Ammon's horn (tissue), 1 donor: ENCODE measurements around the gene KMT2C.
"Not testable (repeated sequence)": the region's sequence is repeated elsewhere in the genome, so short reads cannot be mapped to it uniquely, and the experiment has no call there.

Experiments used
- DNase-seq: peaks from one replicate; pipeline ENCODE4 v3.0.0-alpha.2; 2016; ENCODE audit warnings: low spot score

The KMT2C gene

GRCh38 chr7:152402384-152403250 is 33.2 kb downstream of the KMT2C start:
- no peak for DNase-seq

GRCh38 chr7:152399344-152399743 is 36.5 kb downstream of the KMT2C start:
- DNase-seq: no peak

GRCh38 chr7:152395112-152395511 is 40.7 kb downstream of the KMT2C start:
- no peak for DNase-seq

GRCh38 chr7:152394214-152394613 is 41.6 kb downstream of the KMT2C start:
- not testable (repeated sequence) for DNase-seq

GRCh38 chr7:152392254-152392653 is 43.5 kb downstream of the KMT2C start:
- DNase-seq: no peak

GRCh38 chr7:152386136-152386764 is 49.6 kb downstream of the KMT2C start:
- DNase-seq: not testable (repeated sequence)

GRCh38 chr7:152384235-152385200 is 51.3 kb downstream of the KMT2C start:
- DNase-seq: not testable (repeated sequence)

GRCh38 chr7:152383341-152384234 is 52.2 kb downstream of the KMT2C start:
- no peak for DNase-seq

GRCh38 chr7:152382244-152382643 is 53.6 kb downstream of the KMT2C start:
- DNase-seq: no peak

- DNase-seq: not testable (repeated sequence)
Observed at GRCh38 chr7:152380931-152381578, 54.7 kb downstream of the KMT2C start.

GRCh38 chr7:152378497-152378896 is 57.3 kb downstream of the KMT2C start:
- DNase-seq: not testable (repeated sequence)

GRCh38 chr7:152376716-152377484 is 58.9 kb downstream of the KMT2C start:
- not testable (repeated sequence) for DNase-seq

- no peak for DNase-seq
Observed at GRCh38 chr7:152370297-152370696, 65.5 kb downstream of the KMT2C start.

GRCh38 chr7:152369518-152369917 is 66.3 kb downstream of the KMT2C start:
- no peak for DNase-seq

GRCh38 chr7:152367170-152367569 is 68.6 kb downstream of the KMT2C start:
- no peak for DNase-seq

GRCh38 chr7:152366662-152367061 is 69.1 kb downstream of the KMT2C start:
- no peak for DNase-seq

GRCh38 chr7:152365982-152366603 is 69.7 kb downstream of the KMT2C start:
- no peak for DNase-seq

- no peak for DNase-seq
Observed at GRCh38 chr7:152363798-152364197, 72.0 kb downstream of the KMT2C start.
